Keratinocyte (primary cell): Measurements from ENCODE around the gene CUL3.

Experiments
- CTCF ChIP-seq, 3 experiments: IDR thresholded peaks in 1 of 3; conservative IDR thresholded peaks in 1 of 3; optimal IDR thresholded peaks in 1 of 3; 2 replicates in 2 of 3; 3 replicates in 1 of 3; pipeline versions ENCODE3 to v1.5.1; 2011; ENCODE audit warnings: low read length in 3 of 3, mild to moderate bottlenecking in 3 of 3, moderate library complexity in 2 of 3, control low read depth in 1 of 3, inconsistent platforms in 1 of 3; ENCODE audit not compliant: insufficient read depth in 2 of 3; ENCODE audit errors: extremely low read depth in 1 of 3
- EZH2 ChIP-seq: IDR thresholded peaks from one replicate; pipeline ENCODE4 v1.6.1; 2012; ENCODE audit warnings: inconsistent platforms, mild to moderate bottlenecking, low read length, moderate library complexity

DNA sequence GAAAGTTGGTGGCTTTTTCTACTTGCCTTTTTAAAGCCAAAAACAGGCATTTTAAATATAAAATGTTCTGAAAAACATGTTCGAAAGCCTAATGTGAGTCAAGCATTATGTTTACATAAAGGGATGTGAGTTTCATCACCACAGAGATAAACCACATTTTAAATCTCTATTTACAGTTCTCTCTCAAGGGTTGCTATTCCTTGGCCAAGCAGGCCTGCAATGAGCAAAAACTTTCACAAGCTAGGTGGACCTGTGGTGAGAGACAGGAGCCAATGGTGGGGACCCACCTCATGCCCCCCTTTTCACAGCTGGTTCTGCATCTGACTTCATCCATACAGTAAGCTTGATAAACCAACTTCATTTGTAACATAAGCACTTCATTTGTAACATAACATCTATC is 65.1 kb downstream of the CUL3 start:
- TF ChIP-seq EZH2 = no peak
- no peak for TF ChIP-seq CTCF (optimal IDR thresholded peaks at IDR 0.05 in 1 of 3, IDR thresholded peaks at IDR 0.05 in 1 of 3, conservative IDR thresholded peaks at IDR 0.05 in 1 of 3; ENCODE audit: extremely low read depth in 1 of 3, insufficient read depth in 2 of 3, low read length in 3 of 3)
